GM23338 (cell line): Measurements from ENCODE around the gene FOXI1. TPM values are rescaled to one million over a fixed set of nuclear protein-coding genes. Genes with fewer than 3 reads are reported as not detected.

Experiments used
- ATAC-seq: fragments of 200-7000 bp; cut with Tn5 transposase; 3 replicates; pipeline ENCODE4 v1.9.1; 2020
- DNase-seq: peaks from one replicate; pipeline ENCODE4 v3.0.0-alpha.2; 2015; ENCODE audit warnings: low spot score
- H2AFZ ChIP-seq: fragments of 200-600 bp; sonication (generic); 2 replicates; pipeline ENCODE4 v1.8.0; 2016; ENCODE audit warnings: antibody characterized with exemption, mild to moderate bottlenecking, moderate library complexity
- H3F3A ChIP-seq: fragments of 200-600 bp; sonication (generic); replicated peaks from 2 replicates; pipeline ENCODE4 v1.8.0; 2017; ENCODE audit warnings: antibody characterized with exemption, mixed run types, low read depth
- H3K27ac ChIP-seq: fragments of 200-600 bp; sonication (generic); 2 replicates; pipeline ENCODE4 v1.6.1; 2016; ENCODE audit warnings: low read depth
- H3K27me3 ChIP-seq: fragments of 200-600 bp; sonication (generic); 2 replicates; pipeline ENCODE4 v1.8.0; 2016; ENCODE audit warnings: mild to moderate bottlenecking, mixed run types, moderate library complexity; ENCODE audit not compliant: insufficient read depth
- H3K36me3 ChIP-seq: fragments of 200-600 bp; sonication (generic); 2 replicates; pipeline ENCODE4 v1.8.0; 2016; ENCODE audit warnings: mild to moderate bottlenecking; ENCODE audit not compliant: insufficient read depth
- H3K4me1 ChIP-seq: fragments of 200-600 bp; sonication (generic); 2 replicates; pipeline ENCODE4 v1.8.0; 2016; ENCODE audit warnings: mild to moderate bottlenecking, moderate library complexity; ENCODE audit not compliant: insufficient read depth
- H3K4me2 ChIP-seq: fragments of 200-600 bp; sonication (generic); 2 replicates; pipeline ENCODE4 v1.7.1; 2017; ENCODE audit warnings: mixed run types
- H3K4me3 ChIP-seq: fragments of 200-600 bp; sonication (generic); 2 replicates; pipeline ENCODE4 v1.6.1; 2016; ENCODE audit warnings: mixed run types
- H3K79me2 ChIP-seq: fragments of 200-600 bp; sonication (generic); replicated peaks from 2 replicates; pipeline ENCODE4 v1.8.0; 2017; ENCODE audit warnings: mild to moderate bottlenecking; ENCODE audit not compliant: insufficient read depth
- H3K9me2 ChIP-seq: fragments of 200-600 bp; sonication (generic); 2 replicates; pipeline ENCODE4 v1.8.0; 2017; ENCODE audit not compliant: insufficient read depth
- H4K20me1 ChIP-seq: fragments of 200-600 bp; sonication (generic); replicated peaks from 2 replicates; pipeline ENCODE4 v1.8.0; 2017; ENCODE audit warnings: mild to moderate bottlenecking; ENCODE audit not compliant: insufficient read depth
- H3K27ac Mint-ChIP-seq: 2 replicates; pipeline ENCODE4 v1.8.0; 2020; ENCODE audit warnings: inconsistent platforms, mild to moderate bottlenecking, moderate library complexity, mixed read lengths
- H3K27me3 Mint-ChIP-seq: 3 replicates; pipeline ENCODE4 v1.8.0; 2022; ENCODE audit warnings: low read depth, mild to moderate bottlenecking, moderate library complexity, mixed read lengths, inconsistent platforms; ENCODE audit not compliant: insufficient read depth, poor library complexity
- H3K36me3 Mint-ChIP-seq: 3 replicates; pipeline ENCODE4 v1.8.0; 2021; ENCODE audit warnings: low read depth, mild to moderate bottlenecking, inconsistent platforms, moderate library complexity, mixed read lengths
- H3K4me1 Mint-ChIP-seq: 3 replicates; pipeline ENCODE4 v1.8.0; 2020; ENCODE audit warnings: mild to moderate bottlenecking, inconsistent platforms, mixed read lengths
- H3K4me3 Mint-ChIP-seq: 3 replicates; pipeline ENCODE4 v1.8.0; 2021; ENCODE audit warnings: moderate library complexity, mild to moderate bottlenecking, inconsistent platforms, mixed read lengths
- H3K9me3 Mint-ChIP-seq: 3 replicates; pipeline ENCODE4 v1.8.0; 2020; ENCODE audit warnings: moderate library complexity, mild to moderate bottlenecking, inconsistent platforms, mixed read lengths
- CREB1 ChIP-seq: fragments of 250-450 bp; sonication (Bioruptor Pico); IDR thresholded peaks from 2 replicates; pipeline ENCODE4 v1.5.0; 2020; ENCODE audit warnings: low read depth, mild to moderate bottlenecking, moderate library complexity
- ETS1 ChIP-seq: IDR thresholded peaks from 2 replicates; pipeline ENCODE4 v1.6.1; 2016; ENCODE audit warnings: antibody characterized with exemption
- EZH2 ChIP-seq: fragments of 200-600 bp; sonication (generic); IDR thresholded peaks from one replicate; pipeline ENCODE4 v1.8.0; 2017; ENCODE audit warnings: antibody characterized with exemption, mild to moderate bottlenecking, low read depth; ENCODE audit not compliant: unreplicated experiment
- JUNB ChIP-seq: IDR thresholded peaks from one replicate; pipeline ENCODE4 v1.6.1; 2016; ENCODE audit warnings: antibody characterized with exemption; ENCODE audit not compliant: unreplicated experiment
- NANOG ChIP-seq: IDR thresholded peaks from 2 replicates; pipeline ENCODE4 v1.6.1; 2016; ENCODE audit warnings: antibody characterized with exemption, borderline replicate concordance
- POLR2AphosphoS5 ChIP-seq: IDR thresholded peaks from 2 replicates; pipeline ENCODE4 v1.6.1; 2016; ENCODE audit warnings: antibody characterized with exemption, low read depth
- REST ChIP-seq: IDR thresholded peaks from one replicate; pipeline ENCODE4 v1.6.1; 2018; ENCODE audit warnings: antibody characterized with exemption; ENCODE audit not compliant: unreplicated experiment
- STAT1 ChIP-seq: IDR thresholded peaks from one replicate; pipeline ENCODE4 v1.6.1; 2016; ENCODE audit warnings: antibody characterized with exemption; ENCODE audit not compliant: unreplicated experiment
- ZNF114 ChIP-seq: fragments of 250-450 bp; sonication (Bioruptor Pico); IDR thresholded peaks from 2 replicates; pipeline ENCODE4 v1.5.0; 2020; ENCODE audit warnings: mild to moderate bottlenecking, moderate library complexity
- ZNF331 ChIP-seq: fragments of 250-450 bp; sonication (Bioruptor Pico); IDR thresholded peaks from 2 replicates; pipeline ENCODE4 v1.5.0; 2020; ENCODE audit warnings: low read depth, mild to moderate bottlenecking, moderate library complexity
- polyA plus RNA-seq: library from polyadenylated mRNA; unstranded; fragments of >200 nt; fragmentation: Nextera tagmentation; extraction: Ambion mirVana; gene quantifications from 2 replicates; pipeline ENCODE4 v1.2.1, GENCODE V29; 2016
- total RNA-seq: library from RNA; depleted of rRNA; stranded (reverse); fragments of >200 nt; shearing (Covaris generic); gene quantifications from 2 replicates; pipeline ENCODE4 v1.2.3, GENCODE V29; 2014
- TF ChIP-seq, protein P1 (sequence below), 2 experiments: fragments of 200-600 bp in 1 of 2; sonication (generic) in 1 of 2; conservative IDR thresholded peaks; 2 replicates each; pipeline versions ENCODE4 v1.5.1 to v1.6.1; 2016 to 2017; ENCODE audit warnings: antibody characterized with exemption in 2 of 2, low read depth in 2 of 2, mild to moderate bottlenecking in 2 of 2, moderate library complexity in 1 of 2

Gene FOXI1
- total and polyA plus RNA-seq, 2 experiments from 2014 or later = not detected

GRCh38 chr5:170120576-170120975 is 14.9 kb downstream of the FOXI1 start:
- Histone ChIP-seq H3K36me3 (no peaks in the 10 kb centered on the region), H3K27me3 (no peaks in the 10 kb centered on the region), H3K79me2 (no peaks in the 10 kb centered on the region), H3K4me2 (no peak overlapping the region), H3K9me2 (peaks cover 9% of the 10 kb centered on the region; the same call in 1 of the 2 replicates), H3K4me3 (no peak overlapping the region), H2AFZ (no peak overlapping the region), H4K20me1 (no peaks in the 10 kb centered on the region), H3K4me1 (no peaks in the 10 kb centered on the region), H3F3A (no peaks in the 10 kb centered on the region), H3K27ac (no peak overlapping the region)
- DNase-seq = no peak
- no peak overlapping the region for H3K4me3 Mint-ChIP-seq
- no peak overlapping the region for H3K27ac Mint-ChIP-seq
- TF ChIP-seq POLR2AphosphoS5 (no peak), CREB1 (CRISPR knock-in tag) (no peak), ZNF331 (CRISPR knock-in tag) (no peak), NANOG (no peak), ZNF114 (no peak), REST (no peak), EZH2 (no peak), ETS1 (no peak), STAT1 (no peak), JUNB (no peak)
- TF ChIP-seq, protein P1, sequence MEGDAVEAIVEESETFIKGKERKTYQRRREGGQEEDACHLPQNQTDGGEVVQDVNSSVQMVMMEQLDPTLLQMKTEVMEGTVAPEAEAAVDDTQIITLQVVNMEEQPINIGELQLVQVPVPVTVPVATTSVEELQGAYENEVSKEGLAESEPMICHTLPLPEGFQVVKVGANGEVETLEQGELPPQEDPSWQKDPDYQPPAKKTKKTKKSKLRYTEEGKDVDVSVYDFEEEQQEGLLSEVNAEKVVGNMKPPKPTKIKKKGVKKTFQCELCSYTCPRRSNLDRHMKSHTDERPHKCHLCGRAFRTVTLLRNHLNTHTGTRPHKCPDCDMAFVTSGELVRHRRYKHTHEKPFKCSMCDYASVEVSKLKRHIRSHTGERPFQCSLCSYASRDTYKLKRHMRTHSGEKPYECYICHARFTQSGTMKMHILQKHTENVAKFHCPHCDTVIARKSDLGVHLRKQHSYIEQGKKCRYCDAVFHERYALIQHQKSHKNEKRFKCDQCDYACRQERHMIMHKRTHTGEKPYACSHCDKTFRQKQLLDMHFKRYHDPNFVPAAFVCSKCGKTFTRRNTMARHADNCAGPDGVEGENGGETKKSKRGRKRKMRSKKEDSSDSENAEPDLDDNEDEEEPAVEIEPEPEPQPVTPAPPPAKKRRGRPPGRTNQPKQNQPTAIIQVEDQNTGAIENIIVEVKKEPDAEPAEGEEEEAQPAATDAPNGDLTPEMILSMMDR (conservative IDR thresholded peaks at IDR 0.05; ENCODE audit: low read depth in 2 of 2) = no peak
- H3K36me3 Mint-ChIP-seq = peaks cover 3% of the 10 kb centered on the region; the same call in 2 of the 3 replicates
- peaks cover 3% of the 10 kb centered on the region for H3K27me3 Mint-ChIP-seq
- no peak for ATAC-seq
- peaks cover 7% of the 10 kb centered on the region; the same call in 2 of the 3 replicates for H3K9me3 Mint-ChIP-seq
- H3K4me1 Mint-ChIP-seq = peaks cover 6% of the 10 kb centered on the region
